HG03064 (cell line): ENCODE data around the gene CSF2RB.

ENCODE experiments used
- ATAC-seq: cut with Tn5 transposase; IDR thresholded peaks from one replicate; pipeline ENCODE4 v1.9.1; 2021; ENCODE audit warnings: low read depth; ENCODE audit not compliant: unreplicated experiment

CSF2RB gene

DNA sequence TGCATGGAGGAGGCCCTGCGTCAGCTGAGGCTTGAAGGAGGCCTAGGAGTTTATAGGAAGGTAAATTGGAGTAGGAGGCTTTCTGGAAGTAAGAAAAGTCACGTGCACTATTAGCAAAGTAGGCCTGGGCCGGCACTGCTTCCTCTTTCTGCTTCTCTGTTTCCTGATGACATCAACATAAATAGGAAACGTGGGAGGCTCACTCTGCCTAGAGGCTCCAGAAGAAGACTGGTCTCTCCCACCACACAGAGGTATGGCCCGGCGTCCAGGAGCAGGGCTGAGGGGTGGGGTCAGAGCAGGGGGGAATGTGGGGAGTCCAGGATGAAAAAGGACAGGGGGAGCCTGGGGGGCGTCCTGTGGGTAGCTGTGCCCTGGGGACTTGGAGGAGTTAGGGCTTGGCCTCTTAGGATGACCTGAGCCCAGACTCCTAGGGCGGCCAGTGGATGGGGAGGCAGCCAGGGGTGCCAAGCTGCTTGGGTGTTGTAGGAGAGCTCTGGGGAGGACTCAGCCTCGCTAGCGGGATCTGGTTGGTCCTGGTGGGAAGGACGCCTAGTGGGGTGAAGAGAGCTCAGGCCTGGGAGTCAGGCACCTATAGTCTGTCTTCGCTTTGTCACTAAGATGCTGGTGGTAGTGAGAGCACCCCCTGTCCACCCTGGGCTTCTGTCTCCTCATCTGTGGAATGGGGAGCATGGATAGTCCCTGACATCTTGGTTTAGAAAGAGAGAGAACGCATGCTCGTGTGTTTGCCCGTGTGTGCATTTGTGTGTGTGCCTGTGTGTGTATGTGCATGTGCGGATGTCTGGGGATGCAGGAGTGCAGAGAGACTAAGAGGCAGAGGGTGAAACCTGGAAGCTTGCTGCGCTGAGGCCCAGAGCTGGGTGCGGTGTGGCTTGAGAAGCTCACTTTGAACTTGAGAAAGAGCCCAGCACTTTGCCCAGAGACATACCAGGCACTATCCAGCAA lies at the start of gene CSF2RB:
Gene CSF2RB (plus strand): TSS at position 202 of the 963 bp plus-strand sequence. CDS start 8,580 bp downstream, outside the sequence.
- ATAC-seq, result no peak

- no peak for ATAC-seq
Measured at GRCh38 chr22:36863979-36864378, 49.4 kb upstream of the CSF2RB start.

GRCh38 chr22:36864454-36865215 lies 48.8 kb upstream of the CSF2RB start:
- no peak for ATAC-seq

DNA sequence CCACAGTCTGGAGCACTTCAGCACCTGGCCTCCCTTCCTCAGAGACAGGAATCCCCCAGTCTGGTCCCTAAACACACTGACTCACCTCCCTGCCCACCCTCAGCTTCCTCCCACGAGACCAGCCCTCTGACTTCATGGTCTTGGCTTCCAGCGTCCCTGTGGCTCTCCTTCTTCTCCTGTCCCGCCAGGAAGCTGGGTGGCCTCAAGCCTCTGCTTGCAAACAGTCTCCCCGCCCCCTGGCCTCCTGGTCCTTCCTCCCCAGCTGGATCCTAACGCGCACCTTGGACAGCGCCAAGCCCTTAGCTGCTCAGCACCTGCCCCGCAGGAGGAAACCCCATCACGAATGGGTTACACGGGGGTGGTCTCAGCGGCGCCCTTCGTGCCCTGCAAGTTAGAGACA lies 48.1 kb upstream of the CSF2RB start:
- no peak for ATAC-seq

- no peak for ATAC-seq
Measured at GRCh38 chr22:36867695-36868094, 45.7 kb upstream of the CSF2RB start.

GRCh38 chr22:36868546-36869181 lies 44.8 kb upstream of the CSF2RB start:
- no peak for ATAC-seq

DNA sequence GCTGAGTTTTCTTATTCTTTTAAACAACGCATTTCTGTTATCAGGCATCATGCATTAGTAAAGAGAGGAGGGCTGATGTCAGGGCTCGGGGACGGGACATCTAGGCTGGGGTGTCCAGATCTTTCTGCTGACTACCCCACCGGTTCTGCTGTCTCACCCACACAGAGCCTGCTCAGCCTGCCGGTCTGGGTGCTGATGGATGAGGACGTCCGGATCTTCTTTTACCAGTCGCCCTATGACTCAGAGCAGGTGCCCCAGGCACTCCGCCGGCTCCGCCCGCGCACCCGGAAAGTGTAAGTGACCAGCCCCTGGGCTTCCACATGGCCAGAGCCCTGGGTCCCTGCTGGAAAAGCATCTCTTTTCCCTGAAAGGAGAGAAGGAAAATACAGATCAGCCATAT lies 43.2 kb upstream of the CSF2RB start:
- no peak for ATAC-seq

- ATAC-seq, result no peak
Measured at GRCh38 chr22:36871669-36872081, 41.8 kb upstream of the CSF2RB start.

DNA sequence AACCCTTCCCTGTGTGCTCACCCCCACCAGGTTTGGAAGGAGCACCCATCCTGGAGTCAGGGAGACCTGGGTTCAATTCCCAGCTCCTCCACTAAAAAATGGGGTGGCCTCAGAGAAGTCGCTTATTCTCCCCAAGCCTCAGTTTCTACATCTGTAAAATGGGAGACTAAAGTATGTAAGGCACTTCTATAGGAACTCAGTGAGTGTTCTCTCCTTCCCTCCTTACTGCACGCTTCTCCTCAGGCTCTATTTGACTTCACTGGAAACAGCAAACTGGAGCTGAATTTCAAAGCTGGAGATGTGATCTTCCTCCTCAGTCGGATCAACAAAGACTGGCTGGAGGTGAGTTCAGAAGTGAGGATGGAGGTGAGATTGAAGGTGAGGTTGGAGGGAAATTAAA lies 41.3 kb upstream of the CSF2RB start:
- no peak for ATAC-seq

GRCh38 chr22:36872866-36873498 lies 40.4 kb upstream of the CSF2RB start:
- no peak for ATAC-seq

GRCh38 chr22:36873614-36874308 lies 39.7 kb upstream of the CSF2RB start:
- no peak for ATAC-seq

DNA sequence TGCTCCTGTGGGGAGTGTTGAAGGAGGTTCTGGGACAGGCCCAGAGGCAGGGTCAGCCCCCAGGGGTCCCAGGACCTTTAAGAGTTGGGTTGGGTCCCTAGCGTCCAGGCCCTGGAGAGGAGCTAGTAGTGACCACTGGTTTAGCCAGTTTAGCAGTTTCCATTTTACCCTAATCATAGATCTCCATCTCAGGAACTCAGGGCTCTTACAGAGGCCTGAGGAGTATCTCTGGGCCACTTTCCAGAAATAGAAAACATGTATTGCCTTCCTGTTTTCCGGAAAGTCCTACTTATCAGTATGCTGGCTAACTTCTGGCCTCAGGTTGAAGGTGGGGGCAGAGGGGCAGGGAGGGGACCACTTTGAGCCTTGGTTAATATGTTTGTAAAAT lies 39.1 kb upstream of the CSF2RB start:
- ATAC-seq, result no peak

DNA sequence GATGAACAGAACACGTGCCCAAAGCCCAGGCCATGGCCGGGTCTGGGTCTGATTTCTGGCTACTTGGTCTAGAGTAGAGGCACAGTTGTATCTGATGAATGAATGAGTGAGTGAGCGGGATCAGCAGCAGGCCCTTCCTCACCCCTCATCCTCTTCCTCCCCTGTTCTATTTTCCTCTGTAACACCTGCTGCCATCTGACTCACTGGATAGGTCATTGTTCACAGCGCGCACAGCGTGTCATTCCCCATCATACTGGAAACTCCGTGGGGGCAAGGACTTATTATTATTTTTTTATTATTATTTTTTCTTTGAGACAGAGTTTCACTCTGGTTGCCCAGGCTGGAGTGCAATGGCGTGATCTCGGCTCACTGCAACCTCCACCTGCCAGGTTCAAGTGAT lies 38.7 kb upstream of the CSF2RB start:
- no peak for ATAC-seq

DNA sequence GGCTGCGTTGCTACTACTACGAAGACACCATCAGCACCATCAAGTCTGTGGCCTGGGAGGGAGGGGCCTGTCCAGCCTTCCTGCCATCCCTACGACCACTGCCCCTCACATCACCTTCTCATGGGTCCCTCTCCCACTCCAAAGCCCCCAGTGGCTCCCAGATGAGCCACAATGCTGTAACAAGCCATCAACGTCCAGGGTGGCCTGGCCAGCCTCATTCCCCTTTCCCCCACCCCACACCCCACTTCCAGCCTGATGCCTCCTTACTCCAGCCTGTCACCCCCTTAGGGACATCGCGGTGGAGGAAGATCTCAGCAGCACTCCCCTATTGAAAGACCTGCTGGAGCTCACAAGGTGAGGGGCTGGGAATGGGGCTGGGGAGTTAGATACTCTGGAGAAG lies 37.7 kb upstream of the CSF2RB start:
- no peak for ATAC-seq

- ATAC-seq, result no peak
Measured at GRCh38 chr22:36879775-36880174, 33.7 kb upstream of the CSF2RB start.

- ATAC-seq, result no peak
Measured at GRCh38 chr22:36881504-36882245, 31.8 kb upstream of the CSF2RB start.

- no peak for ATAC-seq
Measured at GRCh38 chr22:36884349-36885158, 28.9 kb upstream of the CSF2RB start.

DNA sequence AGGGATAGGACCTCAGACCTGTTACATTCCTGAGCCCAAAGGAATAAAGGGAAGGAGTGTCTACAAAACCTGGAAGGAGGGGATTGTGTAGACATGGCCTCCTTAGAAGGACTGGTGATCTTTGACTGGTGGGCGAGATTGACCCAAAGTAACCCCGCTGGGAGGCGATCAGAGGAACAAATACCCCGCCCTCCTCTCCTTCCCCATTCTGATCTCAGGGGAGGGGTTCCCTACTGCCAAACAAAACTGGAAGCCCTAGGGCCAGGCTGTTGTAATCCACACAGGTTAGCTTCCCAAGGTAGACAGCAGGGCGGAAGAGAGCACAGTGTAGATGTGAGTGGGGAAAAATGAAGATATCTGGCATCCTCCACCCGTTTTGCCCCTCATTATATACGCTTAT lies 28.0 kb upstream of the CSF2RB start:
- ATAC-seq, result no peak

- ATAC-seq, result no peak
Measured at GRCh38 chr22:36886016-36886415, 27.4 kb upstream of the CSF2RB start.
